CD4-positive, alpha-beta T cell treated with Interferon alpha-2 for 1 hour (primary cell): ENCODE measurements around the gene RALB.
"Not testable (repeated sequence)": the region's sequence is repeated elsewhere in the genome, so short reads cannot be mapped to it uniquely, and the experiment has no call there.

Experiments
- DNase-seq, 2 donors: peaks; one replicate each; pipeline ENCODE4 v3.0.0-alpha.2; 2020 to 2022

The RALB gene

GRCh38 chr2:120225549-120226065 is 27.0 kb upstream of the RALB start:
- DNase-seq, result no peak

- no peak for DNase-seq
Observed at GRCh38 chr2:120226316-120226715, 26.3 kb upstream of the RALB start.

- DNase-seq, result no peak
Observed at GRCh38 chr2:120227111-120227991, 25.3 kb upstream of the RALB start.

GRCh38 chr2:120228503-120228902 is 24.1 kb upstream of the RALB start:
- peak in 1 of 2 donors; percentile 32 for DNase-seq

- no peak for DNase-seq
Observed at GRCh38 chr2:120229341-120229740, 23.3 kb upstream of the RALB start.

- DNase-seq, result peak in 1 of 2 donors; percentile 22
Observed at GRCh38 chr2:120230515-120231471, 21.9 kb upstream of the RALB start.

GRCh38 chr2:120231564-120231973 is 21.1 kb upstream of the RALB start:
- peak; percentile 51 to 72 for DNase-seq

- peak; percentile 93 to 96 for DNase-seq
Observed at GRCh38 chr2:120231974-120232635, 20.5 kb upstream of the RALB start.

GRCh38 chr2:120233292-120233691 is 19.4 kb upstream of the RALB start:
- no peak for DNase-seq

GRCh38 chr2:120235158-120235557 is 17.5 kb upstream of the RALB start:
- DNase-seq, result not testable (repeated sequence)

- no peak for DNase-seq
Observed at GRCh38 chr2:120235681-120236080, 17.0 kb upstream of the RALB start.

- DNase-seq, result no peak
Observed at GRCh38 chr2:120236316-120236715, 16.3 kb upstream of the RALB start.

GRCh38 chr2:120236791-120237190 is 15.9 kb upstream of the RALB start:
- no peak for DNase-seq

GRCh38 chr2:120237491-120237902 is 15.2 kb upstream of the RALB start:
- DNase-seq, result no peak

- no peak for DNase-seq
Observed at GRCh38 chr2:120238728-120239487, 13.7 kb upstream of the RALB start.

- DNase-seq, result no peak
Observed at GRCh38 chr2:120239488-120240287, 13.0 kb upstream of the RALB start.

- DNase-seq, result no peak
Observed at GRCh38 chr2:120240901-120241429, 11.7 kb upstream of the RALB start.

GRCh38 chr2:120241684-120242083 is 11.0 kb upstream of the RALB start:
- no peak for DNase-seq

- no peak for DNase-seq
Observed at GRCh38 chr2:120243211-120243610, 9.4 kb upstream of the RALB start.

- DNase-seq, result no peak
Observed at GRCh38 chr2:120243875-120244553, 8.6 kb upstream of the RALB start.
